GM21528 (cell line): ENCODE results near the gene ABI3.
"Not testable (repeated sequence)": the region's sequence is repeated elsewhere in the genome, so short reads cannot be mapped to it uniquely, and the experiment has no call there.

ENCODE experiments used
- ATAC-seq: cut with Tn5 transposase; IDR thresholded peaks from one replicate; pipeline ENCODE4 v1.9.1; 2021; ENCODE audit warnings: mild to moderate bottlenecking, moderate library complexity; ENCODE audit not compliant: unreplicated experiment, low FRiP score

The ABI3 gene

GRCh38 chr17:49210158-49211029, at the start of gene ABI3, which contains the start of gene GNGT2:
TSS of gene ABI3 (plus strand) at chr17:49210707. CDS start at chr17:49210725, 18 bp downstream.
TSS of gene GNGT2 (minus strand) at chr17:49210574. CDS start at chr17:49207422, 3,152 bp downstream.
- peak; percentile 72 for ATAC-seq

- no peak for ATAC-seq
Measured at GRCh38 chr17:49162866-49163265, 47.6 kb upstream of the ABI3 start.

- no peak for ATAC-seq
Measured at GRCh38 chr17:49165143-49165542, 45.4 kb upstream of the ABI3 start.

GRCh38 chr17:49168706-49169105, 41.8 kb upstream of the ABI3 start:
- no peak for ATAC-seq

GRCh38 chr17:49170216-49170615, 40.3 kb upstream of the ABI3 start:
- ATAC-seq = no peak

GRCh38 chr17:49170711-49171110, 39.8 kb upstream of the ABI3 start:
- ATAC-seq = not testable (repeated sequence)

- ATAC-seq = not testable (repeated sequence)
Measured at GRCh38 chr17:49175978-49176377, 34.5 kb upstream of the ABI3 start.

- ATAC-seq = no peak
Measured at GRCh38 chr17:49180303-49180702, 30.2 kb upstream of the ABI3 start.

GRCh38 chr17:49180998-49181635, 29.4 kb upstream of the ABI3 start:
- ATAC-seq = no peak

GRCh38 chr17:49183341-49183740, 27.2 kb upstream of the ABI3 start:
- ATAC-seq = no peak

GRCh38 chr17:49183801-49184200, 26.7 kb upstream of the ABI3 start:
- ATAC-seq = no peak

- ATAC-seq = not testable (repeated sequence)
Measured at GRCh38 chr17:49184522-49184921, 26.0 kb upstream of the ABI3 start.

- not testable (repeated sequence) for ATAC-seq
Measured at GRCh38 chr17:49185381-49185780, 25.1 kb upstream of the ABI3 start.

- no peak for ATAC-seq
Measured at GRCh38 chr17:49187301-49187700, 23.2 kb upstream of the ABI3 start.

- ATAC-seq = no peak
Measured at GRCh38 chr17:49190932-49191331, 19.6 kb upstream of the ABI3 start.

- no peak for ATAC-seq
Measured at GRCh38 chr17:49191409-49191916, 19.0 kb upstream of the ABI3 start.

- peak; percentile 51 for ATAC-seq
Measured at GRCh38 chr17:49191917-49192741, 18.4 kb upstream of the ABI3 start.

GRCh38 chr17:49193513-49194296, 16.8 kb upstream of the ABI3 start:
- ATAC-seq = no peak

- no peak for ATAC-seq
Measured at GRCh38 chr17:49194297-49194607, 16.3 kb upstream of the ABI3 start.

GRCh38 chr17:49195751-49196150, 14.8 kb upstream of the ABI3 start:
- ATAC-seq = no peak
